Measurements from ENCODE around the gene PKHD1. TPM values are rescaled to one million over a fixed set of nuclear protein-coding genes. Genes with fewer than 3 reads are reported as not detected.

Gene PKHD1, protein sequence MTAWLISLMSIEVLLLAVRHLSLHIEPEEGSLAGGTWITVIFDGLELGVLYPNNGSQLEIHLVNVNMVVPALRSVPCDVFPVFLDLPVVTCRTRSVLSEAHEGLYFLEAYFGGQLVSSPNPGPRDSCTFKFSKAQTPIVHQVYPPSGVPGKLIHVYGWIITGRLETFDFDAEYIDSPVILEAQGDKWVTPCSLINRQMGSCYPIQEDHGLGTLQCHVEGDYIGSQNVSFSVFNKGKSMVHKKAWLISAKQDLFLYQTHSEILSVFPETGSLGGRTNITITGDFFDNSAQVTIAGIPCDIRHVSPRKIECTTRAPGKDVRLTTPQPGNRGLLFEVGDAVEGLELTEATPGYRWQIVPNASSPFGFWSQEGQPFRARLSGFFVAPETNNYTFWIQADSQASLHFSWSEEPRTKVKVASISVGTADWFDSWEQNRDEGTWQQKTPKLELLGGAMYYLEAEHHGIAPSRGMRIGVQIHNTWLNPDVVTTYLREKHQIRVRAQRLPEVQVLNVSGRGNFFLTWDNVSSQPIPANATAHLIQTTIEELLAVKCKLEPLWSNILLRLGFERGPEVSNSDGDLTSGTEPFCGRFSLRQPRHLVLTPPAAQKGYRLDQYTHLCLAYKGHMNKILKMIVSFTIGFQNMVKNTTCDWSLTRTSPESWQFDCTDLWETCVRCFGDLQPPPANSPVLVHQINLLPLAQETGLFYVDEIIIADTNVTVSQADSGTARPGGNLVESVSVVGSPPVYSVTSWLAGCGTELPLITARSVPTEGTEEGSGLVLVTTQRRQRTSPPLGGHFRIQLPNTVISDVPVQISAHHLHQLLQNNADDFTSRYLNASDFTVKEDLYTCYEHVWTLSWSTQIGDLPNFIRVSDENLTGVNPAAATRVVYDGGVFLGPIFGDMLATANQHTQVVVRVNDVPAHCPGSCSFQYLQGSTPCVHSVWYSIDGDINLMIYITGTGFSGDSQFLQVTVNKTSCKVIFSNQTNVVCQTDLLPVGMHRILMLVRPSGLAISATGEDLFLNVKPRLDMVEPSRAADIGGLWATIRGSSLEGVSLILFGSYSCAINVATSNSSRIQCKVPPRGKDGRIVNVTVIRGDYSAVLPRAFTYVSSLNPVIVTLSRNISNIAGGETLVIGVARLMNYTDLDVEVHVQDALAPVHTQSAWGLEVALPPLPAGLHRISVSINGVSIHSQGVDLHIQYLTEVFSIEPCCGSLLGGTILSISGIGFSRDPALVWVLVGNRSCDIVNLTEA (N-terminal part only)
- 0.04 TPM in 1 of 2 replicates, not detected in the other for polyA plus RNA-seq

GRCh38 chr6:52087498-52087999 is at the start of gene PKHD1:
Gene PKHD1, minus strand, starts transcription at chr6:52087613. Its CDS starts 2,680 bp downstream, at chr6:52084933.

Other genes with a start within 250 kb of the PKHD1 start
- gene IL17A, start 98.8 kb upstream of the PKHD1 start, polyA plus RNA-seq, result not detected in 2 replicates
- 7.1 and 12.9 TPM in 2 replicates for gene IL17F, start 156.9 kb upstream of the PKHD1 start, polyA plus RNA-seq
- 11.9 and 15.0 TPM in 2 replicates for gene MCM3, start 197.1 kb upstream of the PKHD1 start, polyA plus RNA-seq

Data from Purkinje cell (primary cell).